HK-2 (cell line): ENCODE data around the gene CCDC57.

Experiments
- DNase-seq: peaks from one replicate; pipeline ENCODE4 v3.0.0-alpha.2; 2018; ENCODE audit not compliant: unreplicated experiment

CCDC57 gene

DNA sequence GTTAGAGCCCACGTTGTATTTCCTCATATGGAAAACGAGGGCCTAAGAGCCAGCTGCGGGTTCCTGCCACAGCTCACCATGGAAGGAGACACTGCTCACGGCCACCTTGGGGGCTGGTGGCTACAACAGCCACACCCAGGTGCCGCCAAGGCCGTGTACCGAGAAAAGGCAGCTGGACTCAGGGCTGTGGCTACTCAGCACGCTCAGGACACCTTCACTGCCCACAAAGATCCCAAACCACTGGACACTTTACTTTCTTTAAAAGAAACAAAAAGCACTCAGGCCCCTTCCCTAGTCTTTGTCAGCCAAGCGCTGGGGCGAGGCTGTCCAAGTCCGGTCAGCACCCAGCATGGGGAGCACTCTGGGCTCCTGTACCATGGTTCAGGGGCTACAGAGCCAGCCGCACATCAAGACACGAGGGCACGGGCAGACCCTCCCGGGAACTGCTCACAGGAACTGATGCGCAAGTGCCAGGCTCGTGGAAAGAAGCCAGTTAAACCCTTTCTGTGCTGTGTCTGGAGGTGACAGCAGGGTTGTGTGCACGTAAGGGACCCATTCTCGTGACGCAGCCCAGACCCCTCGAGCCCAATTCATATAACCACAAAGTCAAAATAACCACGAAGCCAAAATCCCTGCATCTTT is 34.7 kb upstream of the CCDC57 start:
- DNase-seq, result no peak

- DNase-seq, result peak; percentile 82
Measured at GRCh38 chr17:82246365-82247181, 33.9 kb upstream of the CCDC57 start.

- DNase-seq, result no peak
Measured at GRCh38 chr17:82246040-82246364, 33.4 kb upstream of the CCDC57 start.

DNA sequence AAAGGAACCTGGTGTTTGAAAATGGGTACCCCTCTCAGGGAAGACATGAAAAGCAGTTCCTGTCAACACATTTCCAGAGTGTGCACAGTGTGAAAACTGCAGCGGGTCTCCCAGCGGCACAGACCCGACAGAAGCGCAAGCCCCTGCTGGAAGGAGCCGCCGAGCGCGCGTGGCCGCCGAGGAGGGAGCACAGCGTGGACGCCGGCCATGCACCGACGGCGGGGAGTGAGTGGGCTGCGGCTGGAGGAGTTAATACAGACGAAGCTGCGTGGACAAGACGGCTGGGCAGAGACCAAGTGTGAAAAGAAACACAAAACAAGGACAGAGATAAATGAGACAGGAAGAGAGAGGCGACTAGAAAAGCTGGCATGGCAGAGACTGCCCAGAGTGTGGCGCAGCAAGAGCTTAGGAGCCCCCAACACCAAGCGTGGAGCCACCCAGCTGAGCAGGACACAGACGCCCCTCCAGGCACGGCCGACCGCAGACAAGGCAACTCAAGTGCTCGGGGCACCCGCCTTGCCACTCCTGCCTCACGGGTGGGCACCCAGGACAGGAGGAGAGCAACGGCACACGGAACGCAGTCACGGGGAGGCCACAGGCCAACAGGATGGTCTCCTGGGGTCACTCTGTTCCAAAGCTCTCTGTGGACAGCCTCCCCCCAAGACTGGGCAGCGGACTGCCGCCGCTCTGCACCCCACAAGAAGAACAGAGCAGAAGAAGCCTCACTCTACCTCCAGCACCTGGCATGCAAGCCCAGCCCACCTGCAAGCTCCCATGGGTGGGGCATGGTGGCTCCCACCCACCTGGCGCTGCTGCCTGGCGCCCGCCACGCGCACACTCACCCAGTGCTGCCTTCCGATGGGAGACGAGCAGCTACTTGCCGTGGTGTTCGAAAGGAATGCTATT is 32.7 kb upstream of the CCDC57 start:
- no peak for DNase-seq

DNA sequence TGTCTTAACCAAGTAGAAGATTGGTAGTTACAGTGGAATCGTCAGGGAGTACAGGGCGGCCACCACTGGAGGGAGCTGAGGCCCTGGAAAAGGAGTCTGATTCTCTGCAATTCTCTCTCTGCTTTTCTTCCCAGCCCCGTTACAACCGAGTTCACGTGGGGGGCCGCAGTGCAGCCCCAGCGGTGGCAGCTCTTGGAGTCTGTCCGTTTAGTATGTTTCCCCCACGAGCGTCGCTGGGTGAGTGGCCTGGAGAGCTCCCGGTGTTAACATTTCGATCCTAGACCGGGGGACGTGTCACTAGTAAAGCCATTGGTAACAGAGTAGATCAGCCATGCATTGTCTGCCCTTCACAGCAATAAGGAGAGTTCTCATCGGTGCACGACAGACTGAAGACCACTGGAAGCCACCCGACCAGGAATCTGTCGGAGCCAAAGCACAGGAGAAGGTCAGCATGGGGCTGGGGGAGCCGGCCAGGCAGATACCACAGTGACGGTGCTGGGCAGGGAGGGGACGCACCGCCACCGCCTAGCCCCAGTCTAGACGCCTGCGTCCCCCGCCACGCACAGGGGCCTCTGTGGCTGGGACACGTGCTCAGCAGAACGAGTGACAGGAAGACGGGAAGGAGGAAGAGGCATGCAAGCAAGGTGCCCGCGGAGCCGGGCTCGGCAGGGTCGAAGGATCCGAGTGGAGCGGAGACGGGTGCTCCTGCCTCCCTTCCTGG is 31.9 kb upstream of the CCDC57 start:
- DNase-seq, result no peak

GRCh38 chr17:82243648-82244412 is 31.2 kb upstream of the CCDC57 start:
- no peak for DNase-seq

DNA sequence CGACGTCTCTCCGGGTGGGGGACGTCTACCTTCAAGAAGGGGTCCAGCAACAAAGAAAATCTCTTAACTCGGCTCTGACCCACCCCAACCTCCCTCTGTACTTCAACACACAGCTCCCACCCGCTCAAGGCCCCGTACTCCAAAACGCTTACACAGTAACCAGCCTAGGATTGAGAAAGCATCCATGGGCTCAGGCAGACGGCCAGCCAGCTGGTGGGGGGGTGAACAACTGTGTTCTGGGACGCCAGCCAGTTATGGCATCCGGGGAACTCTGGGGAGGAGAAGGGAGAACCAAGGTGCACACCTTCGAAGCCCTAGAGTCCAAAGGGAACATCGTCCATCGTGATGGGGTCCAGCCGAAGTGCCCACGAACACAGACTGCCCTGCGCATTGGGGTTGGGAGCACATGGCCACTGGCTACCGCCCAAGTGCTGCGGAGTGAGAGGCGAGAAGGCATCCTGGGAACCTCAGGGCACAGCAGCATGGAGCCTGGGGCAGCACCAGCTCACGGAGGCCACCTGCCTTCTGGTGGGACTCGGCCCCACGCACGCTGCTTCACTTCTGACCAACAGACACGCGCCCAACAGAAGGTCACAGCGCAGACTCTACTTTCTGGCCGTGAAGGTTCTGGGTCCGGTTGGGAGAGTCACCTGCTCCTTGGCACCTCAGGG is 30.5 kb upstream of the CCDC57 start:
- peak; percentile 74 for DNase-seq

- DNase-seq, result no peak
Measured at GRCh38 chr17:82242698-82242976, 30.0 kb upstream of the CCDC57 start.

GRCh38 chr17:82241926-82242697 is 29.5 kb upstream of the CCDC57 start:
- DNase-seq, result no peak

DNA sequence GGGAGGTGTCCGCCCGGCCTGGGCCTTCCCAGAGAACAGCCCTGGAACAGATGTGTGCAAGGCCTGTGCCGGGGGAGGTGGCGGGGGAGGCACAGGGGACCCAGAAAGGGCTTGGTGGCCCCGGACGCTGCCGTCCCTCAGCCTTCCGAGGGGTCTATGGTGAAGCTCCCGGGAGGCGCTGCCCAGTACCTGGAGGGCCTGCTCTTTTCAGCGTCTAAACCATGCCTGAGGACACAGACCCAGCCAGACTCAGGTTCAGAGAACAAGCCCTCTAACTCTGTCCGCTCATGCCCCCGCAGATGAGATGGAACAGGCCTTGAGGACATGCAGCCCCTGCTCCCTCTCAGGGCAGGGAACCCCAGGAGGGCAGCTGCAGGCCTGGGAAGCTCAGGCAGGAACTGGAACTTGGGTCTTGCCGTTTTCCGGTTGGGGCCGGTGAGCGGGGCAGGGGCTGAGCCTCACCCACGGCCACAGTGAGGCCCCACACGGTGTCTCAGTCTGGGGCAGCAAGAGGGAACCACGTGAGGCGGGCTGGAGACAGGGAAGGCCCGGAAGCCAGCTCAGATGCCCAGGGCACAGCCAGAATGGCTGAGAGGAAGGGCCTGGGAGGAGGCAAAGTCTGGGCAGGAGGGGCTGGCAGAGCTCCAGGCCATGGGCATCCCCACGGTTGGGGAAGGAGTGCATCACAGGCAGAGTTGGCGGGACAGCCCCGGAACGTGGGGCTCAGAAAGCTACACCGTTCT is 28.7 kb upstream of the CCDC57 start:
- DNase-seq, result peak; percentile 96

- peak; percentile 58 for DNase-seq
Measured at GRCh38 chr17:82240506-82241182, 28.0 kb upstream of the CCDC57 start.

DNA sequence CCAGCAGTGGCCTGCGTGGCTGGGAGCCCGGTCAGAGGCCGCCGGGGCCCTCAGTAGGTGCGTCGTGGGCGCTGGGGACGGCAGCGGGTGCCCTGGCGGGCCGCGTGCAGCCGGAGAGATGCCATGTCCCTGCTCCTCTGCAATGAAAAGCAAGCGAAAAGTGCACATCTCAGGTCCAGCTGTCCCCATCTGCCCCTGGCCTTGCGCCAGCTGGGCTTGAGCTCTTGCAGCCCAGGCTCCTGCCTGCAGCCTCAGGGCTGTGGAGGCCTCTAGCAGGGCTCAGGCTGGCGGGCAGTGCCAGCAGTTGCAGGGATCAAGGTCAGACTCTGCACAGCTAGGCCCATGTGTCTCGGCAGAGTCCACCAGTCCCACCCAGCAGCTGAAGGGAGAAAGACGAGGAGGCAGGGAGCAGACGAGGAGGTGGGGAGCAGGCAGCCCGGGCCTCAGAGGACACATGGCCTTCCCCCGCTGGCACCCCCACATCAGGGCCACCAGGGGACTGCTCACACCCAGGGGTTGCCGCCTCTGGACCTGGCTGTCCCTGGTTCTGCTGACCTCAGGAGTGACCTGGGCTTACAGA is 27.4 kb upstream of the CCDC57 start:
- no peak for DNase-seq

DNA sequence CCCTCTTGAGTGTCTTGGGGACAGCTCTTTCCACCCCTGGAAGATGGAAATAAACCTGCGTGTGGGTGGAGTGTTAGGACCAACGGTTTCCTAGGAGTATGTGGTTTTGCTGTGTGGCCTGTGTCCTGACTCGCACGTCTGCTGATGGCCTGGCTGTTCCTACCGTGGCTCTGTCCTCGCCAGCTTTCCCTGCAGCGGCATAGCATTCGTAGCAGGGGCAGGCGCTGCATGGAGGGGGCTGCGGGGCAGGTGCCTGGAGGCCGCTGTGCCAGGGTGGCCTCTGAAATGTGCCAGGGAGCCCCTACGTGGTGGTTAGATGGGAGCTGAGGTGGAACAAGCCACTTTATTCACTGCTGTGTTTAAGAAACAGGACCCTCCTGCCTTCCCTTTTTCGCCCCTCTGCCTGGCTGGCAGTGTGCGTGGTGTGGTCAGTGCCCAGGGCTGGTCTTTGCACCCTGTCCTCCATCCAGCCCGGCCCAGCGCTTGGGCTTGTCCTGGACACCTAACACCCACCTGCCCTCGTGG is 26.8 kb upstream of the CCDC57 start:
- no peak for DNase-seq

DNA sequence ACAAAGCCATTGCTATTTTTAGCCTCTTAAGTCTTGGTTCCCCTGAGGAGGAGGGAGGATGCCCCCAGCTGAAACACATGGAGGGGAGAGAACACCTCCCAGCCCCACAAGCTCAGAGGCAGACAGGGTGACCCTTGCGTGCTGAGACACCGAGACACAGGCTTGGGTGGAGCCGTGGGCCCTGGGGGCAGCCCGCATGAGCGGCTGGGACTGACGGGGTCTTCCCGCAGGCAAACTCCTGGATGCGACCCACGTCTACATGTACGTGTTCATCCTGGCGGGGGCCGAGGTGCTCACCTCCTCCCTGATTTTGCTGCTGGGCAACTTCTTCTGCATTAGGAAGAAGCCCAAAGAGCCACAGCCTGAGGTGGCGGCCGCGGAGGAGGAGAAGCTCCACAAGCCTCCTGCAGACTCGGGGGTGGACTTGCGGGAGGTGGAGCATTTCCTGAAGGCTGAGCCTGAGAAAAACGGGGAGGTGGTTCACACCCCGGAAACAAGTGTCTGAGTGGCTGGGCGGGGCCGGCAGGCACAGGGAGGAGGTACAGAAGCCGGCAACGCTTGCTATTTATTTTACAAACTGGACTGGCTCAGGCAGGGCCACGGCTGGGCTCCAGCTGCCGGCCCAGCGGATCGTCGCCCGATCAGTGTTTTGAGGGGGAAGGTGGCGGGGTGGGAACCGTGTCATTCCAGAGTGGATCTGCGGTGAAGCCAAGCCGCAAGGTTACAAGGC is 26.0 kb upstream of the CCDC57 start:
- peak; percentile 89 for DNase-seq

DNA sequence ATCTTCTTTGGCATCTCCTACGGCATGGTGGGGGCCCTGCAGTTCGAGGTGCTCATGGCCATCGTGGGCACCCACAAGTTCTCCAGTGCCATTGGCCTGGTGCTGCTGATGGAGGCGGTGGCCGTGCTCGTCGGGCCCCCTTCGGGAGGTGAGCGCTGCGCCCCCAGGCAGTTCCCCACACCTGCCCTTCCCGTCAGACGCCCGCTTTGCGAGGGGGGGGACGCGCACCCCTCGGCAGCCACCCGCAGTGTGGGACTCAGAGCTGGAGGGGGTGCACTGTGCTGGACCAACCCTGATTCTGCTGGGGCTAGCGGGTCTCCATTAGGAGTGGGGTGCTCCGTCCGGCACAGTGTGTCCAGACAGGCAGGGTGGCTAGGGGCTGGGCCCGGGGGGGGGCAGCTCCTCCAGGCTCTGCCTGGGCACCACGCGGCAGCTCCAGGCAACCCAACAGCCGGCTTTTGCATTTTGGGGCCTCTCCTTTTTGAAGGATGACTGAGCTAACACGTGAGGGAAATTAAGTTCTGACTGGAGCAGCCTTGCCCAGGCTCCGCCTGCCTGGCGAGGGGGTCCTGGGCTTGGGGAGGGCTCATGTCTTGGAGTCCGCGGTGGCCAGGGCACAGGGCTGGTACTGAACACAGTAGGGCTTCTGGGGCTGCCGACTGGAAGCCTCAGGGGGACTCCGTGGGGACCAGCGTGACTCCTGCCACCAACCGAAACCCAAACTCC is 25.3 kb upstream of the CCDC57 start:
- DNase-seq, result no peak

DNA sequence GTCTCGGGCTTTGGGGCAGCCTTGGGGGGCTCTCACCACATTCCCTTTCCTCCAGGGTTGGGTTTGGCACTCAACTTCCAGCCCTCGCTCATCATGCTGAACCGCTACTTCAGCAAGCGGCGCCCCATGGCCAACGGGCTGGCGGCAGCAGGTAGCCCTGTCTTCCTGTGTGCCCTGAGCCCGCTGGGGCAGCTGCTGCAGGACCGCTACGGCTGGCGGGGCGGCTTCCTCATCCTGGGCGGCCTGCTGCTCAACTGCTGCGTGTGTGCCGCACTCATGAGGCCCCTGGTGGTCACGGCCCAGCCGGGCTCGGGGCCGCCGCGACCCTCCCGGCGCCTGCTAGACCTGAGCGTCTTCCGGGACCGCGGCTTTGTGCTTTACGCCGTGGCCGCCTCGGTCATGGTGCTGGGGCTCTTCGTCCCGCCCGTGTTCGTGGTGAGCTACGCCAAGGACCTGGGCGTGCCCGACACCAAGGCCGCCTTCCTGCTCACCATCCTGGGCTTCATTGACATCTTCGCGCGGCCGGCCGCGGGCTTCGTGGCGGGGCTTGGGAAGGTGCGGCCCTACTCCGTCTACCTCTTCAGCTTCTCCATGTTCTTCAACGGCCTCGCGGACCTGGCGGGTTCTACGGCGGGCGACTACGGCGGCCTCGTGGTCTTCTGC is 24.6 kb upstream of the CCDC57 start:
- DNase-seq, result no peak
